DMS114 treated with DMSO at 0.1 percent for 48 hours (cell line): ENCODE data around the gene DDX47.
"Not testable (repeated sequence)": the region's sequence is repeated elsewhere in the genome, so short reads cannot be mapped to it uniquely, and the experiment has no call there.

Experiments used
- DNase-seq: peaks from one replicate; lab custom pipeline; 2025; ENCODE audit not compliant: unreplicated experiment; lab: John Stamatoyannopoulos, UW

Gene DDX47

GRCh38 chr12:12820376-12820775 lies 7.2 kb downstream of the DDX47 start:
- not testable (repeated sequence) for DNase-seq

- no peak for DNase-seq
These were observed 8.8 kb downstream of the DDX47 start for GRCh38 chr12:12821975-12822374.

GRCh38 chr12:12822886-12823285 lies 9.7 kb downstream of the DDX47 start:
- DNase-seq: no peak

GRCh38 chr12:12823300-12823699 lies 10.2 kb downstream of the DDX47 start:
- DNase-seq: no peak

- DNase-seq: no peak
These were observed 10.7 kb downstream of the DDX47 start for GRCh38 chr12:12823811-12824210.

GRCh38 chr12:12835378-12836146 lies 22.4 kb downstream of the DDX47 start:
- DNase-seq: no peak

GRCh38 chr12:12836571-12836970 lies 23.4 kb downstream of the DDX47 start:
- DNase-seq: no peak

- DNase-seq: peak; percentile 47
These were observed 24.1 kb downstream of the DDX47 start for GRCh38 chr12:12837025-12837812.

GRCh38 chr12:12837813-12838153 lies 24.6 kb downstream of the DDX47 start:
- no peak for DNase-seq

- no peak for DNase-seq
These were observed 25.9 kb downstream of the DDX47 start for GRCh38 chr12:12839003-12839395.

- DNase-seq: not testable (repeated sequence)
These were observed 26.3 kb downstream of the DDX47 start for GRCh38 chr12:12839439-12839838.

GRCh38 chr12:12839873-12840579 lies 26.9 kb downstream of the DDX47 start:
- DNase-seq: no peak

GRCh38 chr12:12840580-12840899 lies 27.4 kb downstream of the DDX47 start:
- DNase-seq: no peak

- DNase-seq: not testable (repeated sequence)
These were observed 28.3 kb downstream of the DDX47 start for GRCh38 chr12:12841428-12841827.

GRCh38 chr12:12845794-12846243 lies 32.7 kb downstream of the DDX47 start:
- DNase-seq: no peak

GRCh38 chr12:12846780-12847179 lies 33.6 kb downstream of the DDX47 start:
- not testable (repeated sequence) for DNase-seq

GRCh38 chr12:12853435-12853834 lies 40.3 kb downstream of the DDX47 start:
- no peak for DNase-seq

- DNase-seq: no peak
These were observed 46.5 kb downstream of the DDX47 start for GRCh38 chr12:12859690-12860089.

- DNase-seq: no peak
These were observed 51.1 kb downstream of the DDX47 start for GRCh38 chr12:12864243-12864642.

GRCh38 chr12:12868477-12869235 lies 55.5 kb downstream of the DDX47 start:
- no peak for DNase-seq

- no peak for DNase-seq
These were observed 57.3 kb downstream of the DDX47 start for GRCh38 chr12:12870465-12870864.
